H1 (cell line): Measurements from ENCODE around the gene TCIRG1.

Experiments
- POLR2A ChIP-seq, 2 experiments: IDR thresholded peaks; 1 replicate in 1 of 2; 2 replicates in 1 of 2; pipeline ENCODE4 v1.6.1; 2011; ENCODE audit warnings: low read depth in 2 of 2, low read length in 2 of 2, mild to moderate bottlenecking in 2 of 2; ENCODE audit errors: control extremely low read depth in 1 of 2
- SP1 ChIP-seq: IDR thresholded peaks from 2 replicates; pipeline ENCODE4 v1.6.1; 2011; ENCODE audit warnings: low read depth, low read length

- TF ChIP-seq SP1 (no peak), POLR2A (IDR thresholded peaks at IDR 0.05; ENCODE audit: control extremely low read depth in 1 of 2, low read depth in 2 of 2, low read length in 2 of 2) (no peak)
Measured at GRCh38 chr11:68026391-68027105, 12.3 kb upstream of the TCIRG1 start.
